ENCODE measurements around the gene RREB1. TPM values are rescaled to one million over a fixed set of nuclear protein-coding genes. Genes with fewer than 3 reads are reported as not detected.

The RREB1 gene
- total RNA-seq, 4 donors from 2014 or later: 17.7 to 36.6 (median 28.8) TPM

- Histone ChIP-seq H3K27me3 (no peaks in the 10 kb centered on the region), H3K4me3 (no peak overlapping the region), H3K9me3 (no peaks in the 10 kb centered on the region), H3K27ac (replicated peaks in 1 of 4) (peak overlapping the region; percentile 74 to 83 (median 78)), H3K4me1 (peaks cover 70 to 85% (median 82%) of the 10 kb centered on the region in 4 donors), H3K36me3 (no peaks in the 10 kb centered on the region)
- no peak for DNase-seq (ENCODE audit: extremely low spot score)
- TF ChIP-seq POLR2A (IDR thresholded peaks at IDR 0.05; ENCODE audit: low read depth) (no peak), CTCF (IDR thresholded peaks at IDR 0.05) (no peak), POLR2AphosphoS5 (IDR thresholded peaks at IDR 0.05) (no peak), EP300 (IDR thresholded peaks at IDR 0.05) (no peak)
- 55% methylated on average over 7 of the region's 7 CpGs for WGBS
- intact Hi-C loops (cut with DNase I): loop anchor here (5.0 kb wide), 1 partner anchor 38 kb away; the partner anchor contains the start of gene RREB1
Observed at GRCh38 chr6:7144872-7145584, 37.3 kb downstream of the RREB1 start.

GRCh38 chr6:7145585-7145884, 37.8 kb downstream of the RREB1 start:
- intact Hi-C loops (cut with DNase I): no loop called here
- peak overlapping the region; percentile 74 to 83 (median 78) for H3K27ac ChIP-seq (replicated peaks in 1 of 4)
- H3K27me3 ChIP-seq: no peaks in the 10 kb centered on the region
- H3K9me3 ChIP-seq: no peaks in the 10 kb centered on the region
- TF ChIP-seq POLR2A (IDR thresholded peaks at IDR 0.05; ENCODE audit: low read depth): no peak
- DNase-seq (ENCODE audit: extremely low spot score): no peak
- H3K36me3 ChIP-seq: no peaks in the 10 kb centered on the region
- peaks cover 66 to 83% (median 78%) of the 10 kb centered on the region in 4 donors for H3K4me1 ChIP-seq
- H3K4me3 ChIP-seq: no peak overlapping the region
- WGBS: 80% methylated on average over 3 of the region's 3 CpGs

GRCh38 chr6:7145885-7146828, 38.4 kb downstream of the RREB1 start:
- DNase-seq (ENCODE audit: extremely low spot score): no peak
- H3K9me3 ChIP-seq: no peaks in the 10 kb centered on the region
- intact Hi-C loops (cut with DNase I): no loop called here
- no peaks in the 10 kb centered on the region for H3K36me3 ChIP-seq
- no peaks in the 10 kb centered on the region for H3K27me3 ChIP-seq
- 38% methylated on average over 19 of the region's 19 CpGs for WGBS
- TF ChIP-seq POLR2AphosphoS5 (IDR thresholded peaks at IDR 0.05) (peak; percentile 49 to 65), EP300 (IDR thresholded peaks at IDR 0.05) (no peak)
- H3K4me1 ChIP-seq: peaks cover 72 to 89% (median 79%) of the 10 kb centered on the region in 4 donors
- peak overlapping the region; percentile 74 to 83 (median 78) for H3K27ac ChIP-seq (replicated peaks in 1 of 4)
- peak overlapping the region in 2 of 4 donors; percentile 2 to 12 for H3K4me3 ChIP-seq

GRCh38 chr6:7147051-7147671, 39.4 kb downstream of the RREB1 start:
- H3K9me3 ChIP-seq: no peaks in the 10 kb centered on the region
- DNase-seq (ENCODE audit: extremely low spot score): no peak
- H3K4me1 ChIP-seq: peaks cover 70 to 90% (median 79%) of the 10 kb centered on the region in 4 donors
- H3K36me3 ChIP-seq: no peaks in the 10 kb centered on the region
- H3K4me3 ChIP-seq: no peak overlapping the region
- WGBS: 32% methylated on average over 7 of the region's 7 CpGs
- no peak for TF ChIP-seq POLR2AphosphoS5 (IDR thresholded peaks at IDR 0.05)
- no peak for TF ChIP-seq POLR2A (IDR thresholded peaks at IDR 0.05; ENCODE audit: low read depth)
- no peak for TF ChIP-seq CTCF (IDR thresholded peaks at IDR 0.05)
- TF ChIP-seq EP300 (IDR thresholded peaks at IDR 0.05): no peak
- H3K27me3 ChIP-seq: no peaks in the 10 kb centered on the region
- intact Hi-C loops (cut with DNase I): no loop called here
- peak overlapping the region; percentile 74 to 83 (median 78) for H3K27ac ChIP-seq (replicated peaks in 1 of 4)

- no peak for DNase-seq (ENCODE audit: extremely low spot score)
- 66% methylated on average over 5 of the region's 5 CpGs for WGBS
- TF ChIP-seq POLR2AphosphoS5 (IDR thresholded peaks at IDR 0.05) (no peak), POLR2A (IDR thresholded peaks at IDR 0.05; ENCODE audit: low read depth) (no peak), CTCF (IDR thresholded peaks at IDR 0.05) (no peak), EP300 (IDR thresholded peaks at IDR 0.05) (no peak)
- Histone ChIP-seq H3K27ac (replicated peaks in 1 of 4) (peak overlapping the region; percentile 74 to 83 (median 78)), H3K36me3 (no peaks in the 10 kb centered on the region), H3K4me3 (no peak overlapping the region), H3K4me1 (peaks cover 68 to 86% (median 77%) of the 10 kb centered on the region in 4 donors), H3K27me3 (no peaks in the 10 kb centered on the region), H3K9me3 (no peaks in the 10 kb centered on the region)
- intact Hi-C loops (cut with DNase I): no loop called here
Observed at GRCh38 chr6:7148100-7148822, 40.5 kb downstream of the RREB1 start.
